SK-N-SH (cell line): ENCODE results near the gene TSPO2.

Experiments used
- CTCF ChIP-seq: fragments of 200-600 bp; sonication (generic); IDR thresholded peaks from 2 replicates; pipeline ENCODE4 v1.6.1; 2017; ENCODE audit warnings: antibody characterized with exemption, mild to moderate bottlenecking, moderate library complexity
- POLR2AphosphoS5 ChIP-seq: IDR thresholded peaks from 2 replicates; pipeline ENCODE4 v1.6.1; 2012; ENCODE audit warnings: low read depth, low read length
- TF ChIP-seq, protein P1 (sequence below): fragments of 150-350 bp; IDR thresholded peaks from 2 replicates; pipeline ENCODE4 v1.6.1; 2017; ENCODE audit warnings: antibody characterized with exemption, low read length, low read depth, borderline replicate concordance
- TF ChIP-seq, protein P2 (sequence below): IDR thresholded peaks from 2 replicates; pipeline ENCODE4 v1.4.0; 2012; ENCODE audit warnings: low read depth, borderline replicate concordance
- TF ChIP-seq, protein P3 (sequence below): IDR thresholded peaks from 2 replicates; pipeline ENCODE4 v1.4.0; 2012; ENCODE audit warnings: low read depth

- TF ChIP-seq CTCF (no peak), POLR2AphosphoS5 (no peak)
- TF ChIP-seq, protein P1, sequence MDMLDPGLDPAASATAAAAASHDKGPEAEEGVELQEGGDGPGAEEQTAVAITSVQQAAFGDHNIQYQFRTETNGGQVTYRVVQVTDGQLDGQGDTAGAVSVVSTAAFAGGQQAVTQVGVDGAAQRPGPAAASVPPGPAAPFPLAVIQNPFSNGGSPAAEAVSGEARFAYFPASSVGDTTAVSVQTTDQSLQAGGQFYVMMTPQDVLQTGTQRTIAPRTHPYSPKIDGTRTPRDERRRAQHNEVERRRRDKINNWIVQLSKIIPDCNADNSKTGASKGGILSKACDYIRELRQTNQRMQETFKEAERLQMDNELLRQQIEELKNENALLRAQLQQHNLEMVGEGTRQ = no peak
- TF ChIP-seq, protein P2, sequence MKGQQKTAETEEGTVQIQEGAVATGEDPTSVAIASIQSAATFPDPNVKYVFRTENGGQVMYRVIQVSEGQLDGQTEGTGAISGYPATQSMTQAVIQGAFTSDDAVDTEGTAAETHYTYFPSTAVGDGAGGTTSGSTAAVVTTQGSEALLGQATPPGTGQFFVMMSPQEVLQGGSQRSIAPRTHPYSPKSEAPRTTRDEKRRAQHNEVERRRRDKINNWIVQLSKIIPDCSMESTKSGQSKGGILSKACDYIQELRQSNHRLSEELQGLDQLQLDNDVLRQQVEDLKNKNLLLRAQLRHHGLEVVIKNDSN = no peak
- TF ChIP-seq, protein P3, sequence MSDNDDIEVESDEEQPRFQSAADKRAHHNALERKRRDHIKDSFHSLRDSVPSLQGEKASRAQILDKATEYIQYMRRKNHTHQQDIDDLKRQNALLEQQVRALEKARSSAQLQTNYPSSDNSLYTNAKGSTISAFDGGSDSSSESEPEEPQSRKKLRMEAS = no peak
Observed at GRCh38 chr6:41036601-41037000, 5.7 kb upstream of the TSPO2 start.
